ENCODE measurements around the gene MYO5C. TPM values are rescaled to one million over a fixed set of nuclear protein-coding genes. Genes with fewer than 3 reads are reported as not detected.
"Not testable (repeated sequence)": the region's sequence is repeated elsewhere in the genome, so short reads cannot be mapped to it uniquely, and the experiment has no call there.

Gene MYO5C
- total RNA-seq, 1 donor from 2014 or later: 23.0 TPM

- H3K4me3 Mint-ChIP-seq: no peak overlapping the region
- TF ChIP-seq CTCF (IDR thresholded peaks at IDR 0.05; ENCODE audit: unreplicated experiment): no peak
- H3K27me3 Mint-ChIP-seq (ENCODE audit: low read depth): peaks cover 2% of the 10 kb centered on the region
- DNase-seq (ENCODE audit: low spot score in 2 of 2, unreplicated experiment in 2 of 2): no peak
- H3K9me3 Mint-ChIP-seq: no peaks in the 10 kb centered on the region
- H3K27ac Mint-ChIP-seq: no peak overlapping the region
- no peaks in the 10 kb centered on the region for H3K4me1 Mint-ChIP-seq
- H3K36me3 Mint-ChIP-seq: peaks cover 28% of the 10 kb centered on the region
Measured at GRCh38 chr15:52243286-52243685, 52.3 kb downstream of the MYO5C start.

GRCh38 chr15:52241489-52241888 lies 54.1 kb downstream of the MYO5C start:
- no peak for TF ChIP-seq CTCF (IDR thresholded peaks at IDR 0.05; ENCODE audit: unreplicated experiment)
- Mint-ChIP-seq H3K4me1 (no peaks in the 10 kb centered on the region), H3K36me3 (peaks cover 22% of the 10 kb centered on the region), H3K27me3 (ENCODE audit: low read depth) (no peaks in the 10 kb centered on the region), H3K4me3 (no peak overlapping the region), H3K9me3 (no peaks in the 10 kb centered on the region), H3K27ac (no peak overlapping the region)
- no peak for DNase-seq (ENCODE audit: low spot score in 2 of 2, unreplicated experiment in 2 of 2)

GRCh38 chr15:52240166-52240565 lies 55.4 kb downstream of the MYO5C start:
- no peaks in the 10 kb centered on the region for H3K27me3 Mint-ChIP-seq (ENCODE audit: low read depth)
- H3K36me3 Mint-ChIP-seq: peaks cover 23% of the 10 kb centered on the region

GRCh38 chr15:52238989-52239525 lies 56.5 kb downstream of the MYO5C start:
- not testable (repeated sequence) for H3K27ac Mint-ChIP-seq; DNase-seq (ENCODE audit: low spot score in 2 of 2, unreplicated experiment in 2 of 2); H3K27me3 Mint-ChIP-seq (ENCODE audit: low read depth); H3K4me1 Mint-ChIP-seq; H3K4me3 Mint-ChIP-seq; H3K9me3 Mint-ChIP-seq
- peaks cover 19% of the 10 kb centered on the region for H3K36me3 Mint-ChIP-seq

More at GRCh38 chr15:52240166-52240565, 55.4 kb downstream of the MYO5C start:
- no peaks in the 10 kb centered on the region for H3K9me3 Mint-ChIP-seq
- no peak overlapping the region for H3K27ac Mint-ChIP-seq
- no peaks in the 10 kb centered on the region for H3K4me1 Mint-ChIP-seq
- no peak for DNase-seq (ENCODE audit: low spot score in 2 of 2, unreplicated experiment in 2 of 2)
- TF ChIP-seq CTCF (IDR thresholded peaks at IDR 0.05; ENCODE audit: unreplicated experiment): no peak
- H3K4me3 Mint-ChIP-seq: no peak overlapping the region

GRCh38 chr15:52238149-52238548 lies 57.5 kb downstream of the MYO5C start:
- no peak overlapping the region for H3K4me3 Mint-ChIP-seq
- no peaks in the 10 kb centered on the region for H3K4me1 Mint-ChIP-seq
- H3K27ac Mint-ChIP-seq: no peak overlapping the region
- no peaks in the 10 kb centered on the region for H3K9me3 Mint-ChIP-seq
- no peak for TF ChIP-seq CTCF (IDR thresholded peaks at IDR 0.05; ENCODE audit: unreplicated experiment)
- no peak for DNase-seq (ENCODE audit: low spot score in 2 of 2, unreplicated experiment in 2 of 2)
- H3K27me3 Mint-ChIP-seq (ENCODE audit: low read depth): no peaks in the 10 kb centered on the region
- peaks cover 17% of the 10 kb centered on the region for H3K36me3 Mint-ChIP-seq

- no peak for DNase-seq (ENCODE audit: low spot score in 2 of 2, unreplicated experiment in 2 of 2)
- no peak for TF ChIP-seq CTCF (IDR thresholded peaks at IDR 0.05; ENCODE audit: unreplicated experiment)
- Mint-ChIP-seq H3K4me1 (peaks cover 9% of the 10 kb centered on the region), H3K36me3 (peaks cover 7% of the 10 kb centered on the region), H3K27me3 (ENCODE audit: low read depth) (no peaks in the 10 kb centered on the region), H3K27ac (no peak overlapping the region), H3K9me3 (no peaks in the 10 kb centered on the region), H3K4me3 (no peak overlapping the region)
Measured at GRCh38 chr15:52236013-52236412, 59.6 kb downstream of the MYO5C start.
